Adipose tissue (tissue), 3 donors: Measurements from ENCODE around the gene SLC16A10. TPM values are rescaled to one million over a fixed set of nuclear protein-coding genes. Genes with fewer than 3 reads are reported as not detected.
"Not testable (repeated sequence)": the region's sequence is repeated elsewhere in the genome, so short reads cannot be mapped to it uniquely, and the experiment has no call there.

Experiments used
- H3K27ac ChIP-seq: one replicate; pipeline ENCODE4 v1.5.1; 2013; ENCODE audit warnings: low read depth, low read length
- WGBS, 3 donors: extraction: QIAGEN DNeasy Blood & Tissue Kit; methylation state at CpG; one replicate each; pipeline ENCODE4 v1.1.7; 2013; 5-methylcytosine and 5-hydroxymethylcytosine counted together
- polyA plus RNA-seq, 3 donors: library from polyadenylated mRNA; stranded (reverse); fragments of 200-250 nt; gene quantifications; one replicate each; pipeline ENCODE4 v1.2.3, GENCODE V29; 2013
- donor health status: healthy with polysubstance abuse.
- donor health status: Bipolar disorder and iron deficiency.
- donor health status: healthy.

Gene SLC16A10
- polyA plus RNA-seq, 3 donors: 2.4 to 11.1 (median 3.4) TPM

GRCh38 chr6:111201244-111201554 lies 113.9 kb downstream of the SLC16A10 start:
- no peak overlapping the region for H3K27ac ChIP-seq

GRCh38 chr6:111201764-111202163 lies 114.5 kb downstream of the SLC16A10 start:
- H3K27ac ChIP-seq: no peak overlapping the region
- 79 to 89% (median 88%) methylated on average over 3 of the region's 3 CpGs for WGBS, 3 donors

More at GRCh38 chr6:111201244-111201554, 113.9 kb downstream of the SLC16A10 start:
- 48 to 83% (median 53%) methylated on average over 1 of the region's 1 CpG for WGBS, 3 donors

- not testable (repeated sequence) for H3K27ac ChIP-seq
- WGBS, 3 donors: 96 to 99% (median 99%) methylated on average over 4 of the region's 4 CpGs
Observed at GRCh38 chr6:111203539-111203938, 116.2 kb downstream of the SLC16A10 start.

GRCh38 chr6:111204305-111204704 lies 117.0 kb downstream of the SLC16A10 start:
- WGBS, 3 donors: 60 to 86% (median 86%) methylated on average over 2 of the region's 2 CpGs

GRCh38 chr6:111204881-111205280 lies 117.6 kb downstream of the SLC16A10 start:
- no peak overlapping the region for H3K27ac ChIP-seq
- 83 to 95% (median 94%) methylated on average over 2 of the region's 2 CpGs for WGBS, 3 donors

More at GRCh38 chr6:111204305-111204704, 117.0 kb downstream of the SLC16A10 start:
- no peak overlapping the region for H3K27ac ChIP-seq

GRCh38 chr6:111205502-111205901 lies 118.2 kb downstream of the SLC16A10 start:
- no peak overlapping the region for H3K27ac ChIP-seq
- 52 to 82% (median 75%) methylated on average over 3 of the region's 3 CpGs for WGBS, 3 donors

GRCh38 chr6:111207141-111207858 lies 120.0 kb downstream of the SLC16A10 start:
- 56 to 76% (median 70%) methylated on average over 4 of the region's 4 CpGs for WGBS, 3 donors
- H3K27ac ChIP-seq: no peak overlapping the region

GRCh38 chr6:111208933-111209332 lies 121.6 kb downstream of the SLC16A10 start:
- no peak overlapping the region for H3K27ac ChIP-seq
- 65 to 92% (median 87%) methylated on average over 2 of the region's 2 CpGs for WGBS, 3 donors

- WGBS, 3 donors: 32 to 53% (median 38%) methylated on average over 1 of the region's 1 CpG
- no peak overlapping the region for H3K27ac ChIP-seq
Observed at GRCh38 chr6:111210194-111210728, 123.0 kb downstream of the SLC16A10 start.

GRCh38 chr6:111211411-111212030 lies 124.2 kb downstream of the SLC16A10 start:
- H3K27ac ChIP-seq: no peak overlapping the region
- WGBS, 3 donors: 74 to 76% (median 76%) methylated on average over 6 of the region's 6 CpGs

- 77 to 84% (median 79%) methylated on average over 3 of the region's 3 CpGs for WGBS, 3 donors
- H3K27ac ChIP-seq: no peak overlapping the region
Observed at GRCh38 chr6:111212625-111213024, 125.3 kb downstream of the SLC16A10 start.

- H3K27ac ChIP-seq: no peak overlapping the region
- WGBS, 3 donors: 18 to 53% (median 44%) methylated on average over 1 of the region's 1 CpG
Observed at GRCh38 chr6:111215131-111215530, 127.8 kb downstream of the SLC16A10 start.

- WGBS, 3 donors: 95 to 97% (median 96%) methylated on average over 6 of the region's 6 CpGs
- no peak overlapping the region for H3K27ac ChIP-seq
Observed at GRCh38 chr6:111219785-111220184, 132.5 kb downstream of the SLC16A10 start.

GRCh38 chr6:111220383-111221031 lies 133.2 kb downstream of the SLC16A10 start:
- H3K27ac ChIP-seq: no peak overlapping the region
- 64 to 95% (median 65%) methylated on average over 1 of the region's 1 CpG for WGBS, 3 donors

- no peak overlapping the region for H3K27ac ChIP-seq
- WGBS, 3 donors: 55 to 79% (median 66%) methylated on average over 4 of the region's 4 CpGs
Observed at GRCh38 chr6:111221804-111222203, 134.5 kb downstream of the SLC16A10 start.

- 0 to 37% (median 3%) methylated on average over 1 of the region's 1 CpG for WGBS, 3 donors
- H3K27ac ChIP-seq: no peak overlapping the region
Observed at GRCh38 chr6:111222341-111222740, 135.0 kb downstream of the SLC16A10 start.

- WGBS, 3 donors: 71 to 93% (median 90%) methylated on average over 2 of the region's 2 CpGs
Observed at GRCh38 chr6:111228094-111228493, 140.8 kb downstream of the SLC16A10 start.

GRCh38 chr6:111230351-111231089 lies 143.2 kb downstream of the SLC16A10 start:
- 52 to 60% (median 52%) methylated on average over 2 of the region's 2 CpGs for WGBS, 3 donors
- H3K27ac ChIP-seq: no peak overlapping the region

More at GRCh38 chr6:111228094-111228493, 140.8 kb downstream of the SLC16A10 start:
- no peak overlapping the region for H3K27ac ChIP-seq

GRCh38 chr6:111231090-111231459 lies 143.8 kb downstream of the SLC16A10 start:
- H3K27ac ChIP-seq: no peak overlapping the region
- 80 to 89% (median 87%) methylated on average over 4 of the region's 4 CpGs for WGBS, 3 donors
